GM18907 (cell line): ENCODE results near the gene BTNL9.
"Not testable (repeated sequence)": the region's sequence is repeated elsewhere in the genome, so short reads cannot be mapped to it uniquely, and the experiment has no call there.

ENCODE experiments used
- ATAC-seq: cut with Tn5 transposase; IDR thresholded peaks from one replicate; pipeline ENCODE4 v1.9.1; 2021; ENCODE audit warnings: mild to moderate bottlenecking, moderate library complexity; ENCODE audit not compliant: unreplicated experiment

BTNL9 gene

DNA sequence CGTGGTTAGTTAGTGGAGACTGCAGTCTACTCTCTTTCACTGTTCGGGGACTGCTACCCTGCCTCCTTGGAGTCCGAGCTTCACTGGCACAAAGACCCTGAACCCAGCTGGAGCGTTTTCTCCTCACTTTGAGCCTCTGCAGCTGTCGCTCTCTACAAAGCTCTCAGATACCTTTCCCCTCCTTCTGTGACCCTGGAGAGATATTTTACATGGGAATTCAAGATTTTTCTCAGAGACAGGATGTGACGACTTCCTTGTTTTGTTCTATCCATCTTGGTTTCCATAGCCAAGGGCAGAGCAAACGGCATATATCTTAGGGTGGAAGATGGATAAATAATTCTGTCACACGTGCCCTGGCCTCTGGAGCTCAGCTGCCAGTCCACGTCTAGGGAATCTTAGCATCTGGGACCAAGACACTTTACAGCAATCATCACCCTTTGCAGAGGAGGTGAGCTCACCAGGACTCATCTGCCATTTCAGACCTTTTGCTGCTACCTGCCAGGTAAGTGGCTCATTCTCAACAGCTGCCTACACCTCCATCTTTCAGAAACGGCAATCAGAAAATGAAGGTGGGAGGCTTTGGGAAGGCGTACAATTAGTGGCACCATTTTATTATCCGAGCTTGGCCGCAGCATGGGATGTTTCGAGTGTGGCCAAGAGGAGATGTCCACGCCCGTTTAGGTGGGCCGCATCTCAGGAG, at the start of gene BTNL9:
Gene BTNL9 (plus strand): TSS at position 336 of the 700 bp plus-strand sequence. CDS start 5,224 bp downstream, outside the sequence.
- ATAC-seq: no peak

GRCh38 chr5:180990882-180991242, 49.2 kb upstream of the BTNL9 start:
- no peak for ATAC-seq

- no peak for ATAC-seq
Observed at GRCh38 chr5:181001947-181002346, 38.1 kb upstream of the BTNL9 start.

- no peak for ATAC-seq
Observed at GRCh38 chr5:181005791-181006190, 34.3 kb upstream of the BTNL9 start.

DNA sequence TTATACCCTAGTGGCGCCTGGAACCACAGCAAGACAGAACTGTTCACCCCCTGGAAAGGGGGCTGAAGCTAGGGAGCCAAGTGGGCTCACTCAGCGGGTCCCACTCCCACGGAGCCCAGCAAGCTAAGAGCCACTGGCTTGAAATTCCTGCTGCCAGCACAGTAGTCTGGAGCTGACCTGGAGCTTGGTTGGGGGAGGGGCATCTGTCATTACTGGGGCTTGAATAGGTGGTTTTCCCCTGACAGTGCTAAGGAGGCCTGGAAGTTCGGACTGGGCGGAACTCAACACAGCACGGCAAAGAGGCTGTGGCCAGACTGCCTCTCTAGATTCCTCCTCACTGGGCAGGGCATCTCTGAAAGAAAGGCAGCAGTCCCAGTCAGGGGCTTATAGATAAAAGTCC, 31.9 kb upstream of the BTNL9 start:
- no peak for ATAC-seq

DNA sequence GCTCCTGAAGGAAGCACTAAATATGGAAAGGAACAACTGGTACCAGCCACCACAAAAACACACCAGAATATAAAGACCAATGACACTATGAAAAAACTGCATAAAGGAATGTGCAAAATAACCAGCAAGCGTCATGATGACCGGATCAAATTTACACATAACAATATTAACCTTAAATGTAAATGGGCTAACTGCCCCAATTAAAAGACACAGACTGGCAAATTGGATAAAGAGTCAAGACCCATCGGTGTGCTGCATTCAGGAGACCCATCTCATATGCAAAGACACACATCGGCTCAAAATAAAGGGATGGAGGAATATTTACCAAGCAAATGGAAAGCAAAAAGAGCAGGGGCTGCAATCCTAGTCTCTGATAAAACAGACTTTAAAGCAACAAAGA, 30.0 kb upstream of the BTNL9 start:
- ATAC-seq: not testable (repeated sequence)

DNA sequence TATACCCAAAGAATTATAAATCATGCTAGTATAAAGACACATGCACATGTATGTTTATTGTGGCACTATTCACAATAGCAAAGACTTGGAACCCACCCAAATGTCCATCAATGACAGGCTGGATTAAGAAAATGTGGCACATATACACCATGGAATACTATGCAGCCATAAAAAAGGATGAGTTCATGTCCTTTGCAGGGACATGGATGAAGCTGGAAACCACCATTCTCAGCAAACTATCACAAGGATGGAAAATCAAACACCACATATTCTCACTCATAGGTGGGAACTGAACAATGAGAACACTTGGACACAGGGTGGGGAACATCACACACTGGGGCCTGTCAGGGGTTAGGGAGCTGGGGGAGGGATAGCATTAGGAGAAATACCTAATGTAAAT, 25.4 kb upstream of the BTNL9 start:
- not testable (repeated sequence) for ATAC-seq

- ATAC-seq: not testable (repeated sequence)
Observed at GRCh38 chr5:181017448-181017847, 22.6 kb upstream of the BTNL9 start.

GRCh38 chr5:181020688-181021087, 19.4 kb upstream of the BTNL9 start:
- ATAC-seq: no peak

- no peak for ATAC-seq
Observed at GRCh38 chr5:181024245-181025064, 15.6 kb upstream of the BTNL9 start.

DNA sequence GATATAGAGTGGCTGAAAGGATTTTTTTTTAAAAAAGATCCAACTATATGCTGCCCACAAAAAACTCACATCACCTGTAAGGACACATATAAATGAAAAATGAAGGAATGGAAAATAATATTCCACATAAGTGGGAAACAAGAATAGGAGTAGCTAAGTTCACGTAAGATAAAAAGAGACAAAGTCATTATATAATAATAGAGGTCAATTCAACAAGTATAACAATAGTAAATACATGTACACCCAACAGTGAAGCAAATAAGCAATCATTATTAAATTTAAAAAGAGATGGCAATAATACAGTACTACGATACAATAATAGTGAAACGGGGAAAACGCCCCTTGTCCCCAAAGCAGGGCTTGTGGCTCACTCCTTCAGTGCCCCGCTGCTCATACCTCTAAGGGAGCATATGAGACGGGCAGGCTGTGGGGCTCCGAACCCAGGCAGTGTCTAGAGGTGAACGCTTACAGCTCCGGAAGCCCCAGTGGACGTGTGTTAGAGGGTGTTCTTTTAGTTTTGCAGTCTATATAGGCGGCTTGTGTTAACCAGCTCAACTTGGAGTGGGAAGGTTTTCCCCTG, 12.5 kb upstream of the BTNL9 start:
- no peak for ATAC-seq

DNA sequence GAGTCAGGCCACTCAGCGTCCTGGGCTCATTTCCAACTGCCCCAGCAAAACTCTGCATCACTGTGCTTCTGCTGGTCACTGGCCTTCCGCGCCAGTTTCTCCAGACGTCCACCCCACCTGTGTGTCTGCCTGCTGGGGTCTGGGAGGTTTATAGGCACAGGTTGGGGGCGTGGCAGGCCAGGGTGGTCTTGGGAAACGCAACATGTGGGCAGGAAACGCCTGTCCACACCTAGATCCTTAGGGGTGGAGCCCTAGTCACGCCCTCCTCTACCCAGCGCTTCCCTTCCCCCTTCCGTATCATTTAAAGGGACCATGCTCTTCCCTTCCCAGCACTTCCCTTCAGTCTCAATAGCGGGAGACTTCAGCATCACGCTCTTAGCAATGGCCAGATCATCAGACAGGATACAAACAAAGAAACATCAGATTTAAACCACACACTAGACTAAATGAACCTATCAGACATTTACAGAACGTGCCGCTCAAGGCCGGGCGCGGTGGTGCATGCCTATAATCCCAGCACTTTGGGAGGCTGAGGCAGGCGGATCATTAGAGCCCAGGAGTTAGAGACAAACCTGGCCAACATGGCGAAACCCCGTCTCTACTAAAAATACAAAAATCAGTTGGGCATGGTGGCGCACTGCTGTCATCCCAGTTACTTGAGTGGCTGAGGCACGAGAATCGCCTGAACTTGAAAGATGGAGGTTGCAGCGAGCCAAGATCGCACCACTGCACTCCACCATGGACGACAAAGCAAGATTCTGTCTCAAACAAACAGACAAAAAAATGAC, 11.8 kb upstream of the BTNL9 start:
- no peak for ATAC-seq

- ATAC-seq: no peak
Observed at GRCh38 chr5:181031716-181032115, 8.3 kb upstream of the BTNL9 start.

- no peak for ATAC-seq
Observed at GRCh38 chr5:181035991-181036815, 3.9 kb upstream of the BTNL9 start.

DNA sequence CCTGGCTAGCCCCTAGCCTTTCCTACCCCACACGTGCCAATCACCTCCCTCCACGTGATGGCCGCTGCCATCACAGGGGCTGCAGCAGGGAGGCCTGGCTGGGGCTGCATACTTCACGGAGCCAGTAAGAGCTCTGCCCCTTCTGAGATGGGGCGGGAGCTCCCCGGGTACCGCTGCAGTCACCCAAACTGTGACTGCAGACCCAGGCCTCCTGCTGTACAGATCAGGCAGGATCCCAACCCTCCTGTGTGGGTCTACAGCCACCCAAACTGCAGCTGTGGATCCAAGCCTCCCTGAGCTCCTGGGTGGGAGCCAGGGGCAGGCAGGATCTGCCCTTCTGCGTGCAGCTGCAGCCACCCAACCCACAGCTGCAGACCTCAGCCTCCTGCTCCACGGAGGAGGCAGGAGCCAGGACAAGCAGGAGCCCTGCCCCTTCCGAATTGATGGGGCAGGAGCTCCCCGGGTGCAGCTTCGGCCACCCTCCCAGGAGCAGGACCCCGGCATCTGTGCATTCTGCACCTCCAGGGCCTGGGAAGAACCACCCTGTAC, 3.2 kb upstream of the BTNL9 start:
- no peak for ATAC-seq

- ATAC-seq: no peak
Observed at GRCh38 chr5:181037365-181037861, 2.7 kb upstream of the BTNL9 start.

- ATAC-seq: no peak
Observed at GRCh38 chr5:181039471-181039870, 595 bp upstream of the BTNL9 start.

GRCh38 chr5:181040631-181040945, 522 bp downstream of the BTNL9 start:
- no peak for ATAC-seq

DNA sequence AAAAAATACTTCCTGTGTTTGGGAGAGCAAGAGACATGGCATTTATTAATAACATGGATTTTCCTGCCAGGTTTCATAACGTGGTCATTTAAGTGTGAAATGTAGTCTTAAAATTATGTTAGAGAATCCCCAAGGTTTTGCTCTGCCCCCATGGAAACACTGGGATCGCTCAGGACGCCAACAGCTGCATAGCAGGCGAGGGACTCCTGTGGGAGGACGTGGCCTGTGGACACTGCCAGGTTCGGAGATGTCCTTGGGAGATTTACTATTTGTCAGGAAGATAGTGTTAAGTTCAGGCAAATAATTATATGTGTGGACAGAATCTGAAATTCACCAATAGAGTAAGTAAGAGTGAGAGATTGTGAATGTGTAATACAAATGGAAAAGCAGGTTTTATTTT, 977 bp downstream of the BTNL9 start:
- no peak for ATAC-seq
